Measurements from ENCODE around the gene RPS28.

RPS28 gene

DNA sequence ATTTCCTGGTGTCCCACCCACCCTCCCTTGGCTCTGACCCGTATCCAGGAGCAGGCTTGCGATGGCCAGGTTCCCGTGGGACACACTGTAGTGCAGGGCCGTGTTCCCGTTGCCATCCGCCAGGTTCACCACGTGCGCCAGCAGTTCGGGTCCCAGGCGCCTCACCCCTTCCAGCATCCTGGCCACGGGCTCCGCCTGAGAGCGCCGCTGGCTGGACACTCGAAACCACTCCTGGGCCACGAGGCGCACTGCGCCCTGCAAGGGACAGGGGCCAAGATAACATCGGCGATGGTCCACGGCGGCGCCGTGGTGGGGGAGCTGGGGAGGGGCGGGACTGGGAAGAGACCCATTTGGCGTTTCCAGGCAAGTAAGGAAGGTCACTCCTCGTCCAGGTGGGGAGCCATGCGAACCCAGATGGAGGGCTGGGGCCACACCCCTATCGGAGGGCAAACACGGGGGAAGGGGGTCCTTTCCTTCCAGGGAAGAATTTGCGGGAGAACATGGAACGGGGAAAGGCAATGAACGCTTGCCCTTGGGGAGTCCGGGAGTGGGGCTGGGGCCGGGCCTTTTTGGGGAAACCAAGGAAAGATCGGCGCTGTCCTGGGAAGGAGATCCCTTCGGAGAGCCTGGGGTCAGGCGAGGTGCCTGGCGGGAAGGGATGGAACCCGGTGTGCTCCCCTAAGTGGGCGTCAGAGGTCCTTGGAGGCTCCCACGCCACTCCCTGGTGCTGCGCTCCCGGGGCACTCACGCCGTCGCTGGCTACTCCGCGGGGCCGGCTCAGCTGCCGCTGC, 11.9 kb downstream of the RPS28 start:
- TF ChIP-seq POLR2AphosphoS5 (IDR thresholded peaks at IDR 0.05; ENCODE audit: low read depth, low read length) (no peak), POLR2A (IDR thresholded peaks at IDR 0.05; ENCODE audit: low read depth, low read length) (no peak), SPI1 (IDR thresholded peaks at IDR 0.05; ENCODE audit: low read depth, low read length) (no peak), TAF1 (IDR thresholded peaks at IDR 0.05; ENCODE audit: low read depth, low read length) (no peak), POU2F2 (IDR thresholded peaks at IDR 0.05; ENCODE audit: low read depth, low read length) (no peak), PAX5 (IDR thresholded peaks at IDR 0.05; ENCODE audit: insufficient read depth, low read length, severe bottlenecking) (no peak)
- no peak for DNase-seq (ENCODE audit: insufficient read length, low spot score)
- FAIRE-seq, result no peak

DNA sequence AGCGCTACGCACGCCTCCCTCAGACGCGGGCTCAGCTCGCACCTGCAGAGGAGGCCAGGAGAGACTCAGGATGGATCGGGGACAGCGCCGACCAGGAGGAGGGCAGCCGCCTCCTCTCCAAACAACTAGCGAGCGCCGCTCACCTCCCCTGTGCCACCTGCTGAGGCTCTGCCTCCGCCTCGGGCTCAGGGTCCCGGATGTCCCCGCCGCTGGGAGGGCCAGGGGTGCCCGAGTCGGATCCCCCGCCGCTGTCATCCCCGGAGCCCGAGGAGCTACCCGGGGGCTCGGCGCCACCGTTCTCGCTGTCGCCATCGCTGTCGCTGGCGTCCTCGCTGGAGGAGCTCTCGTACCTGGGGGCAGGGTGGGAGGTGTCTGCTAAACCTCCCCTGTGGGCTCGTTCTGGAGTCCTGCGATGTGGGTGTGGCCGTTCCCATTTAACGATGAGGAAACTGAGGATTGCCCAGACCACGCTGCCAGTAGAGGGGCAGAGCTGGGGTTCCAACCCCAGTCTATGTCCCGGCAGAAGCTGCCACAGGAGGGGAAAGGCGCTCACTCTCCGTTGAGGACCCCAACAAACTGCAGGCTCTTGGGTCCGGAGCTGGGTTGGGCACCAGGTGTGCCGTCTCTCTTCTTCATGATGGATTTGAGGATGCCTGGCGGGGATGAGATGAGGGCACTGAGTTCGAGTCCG, 12.6 kb downstream of the RPS28 start:
- DNase-seq (ENCODE audit: insufficient read length, low spot score) (no peak), FAIRE-seq (no peak)
- no peak for TF ChIP-seq POLR2AphosphoS5 (IDR thresholded peaks at IDR 0.05; ENCODE audit: low read depth, low read length)
- TF ChIP-seq TAF1 (IDR thresholded peaks at IDR 0.05; ENCODE audit: low read depth, low read length), result no peak
- TF ChIP-seq SPI1 (IDR thresholded peaks at IDR 0.05; ENCODE audit: low read depth, low read length), result no peak
- TF ChIP-seq PAX5 (IDR thresholded peaks at IDR 0.05; ENCODE audit: insufficient read depth, low read length, severe bottlenecking), result no peak
- no peak for TF ChIP-seq POLR2A (IDR thresholded peaks at IDR 0.05; ENCODE audit: low read depth, low read length)

DNA sequence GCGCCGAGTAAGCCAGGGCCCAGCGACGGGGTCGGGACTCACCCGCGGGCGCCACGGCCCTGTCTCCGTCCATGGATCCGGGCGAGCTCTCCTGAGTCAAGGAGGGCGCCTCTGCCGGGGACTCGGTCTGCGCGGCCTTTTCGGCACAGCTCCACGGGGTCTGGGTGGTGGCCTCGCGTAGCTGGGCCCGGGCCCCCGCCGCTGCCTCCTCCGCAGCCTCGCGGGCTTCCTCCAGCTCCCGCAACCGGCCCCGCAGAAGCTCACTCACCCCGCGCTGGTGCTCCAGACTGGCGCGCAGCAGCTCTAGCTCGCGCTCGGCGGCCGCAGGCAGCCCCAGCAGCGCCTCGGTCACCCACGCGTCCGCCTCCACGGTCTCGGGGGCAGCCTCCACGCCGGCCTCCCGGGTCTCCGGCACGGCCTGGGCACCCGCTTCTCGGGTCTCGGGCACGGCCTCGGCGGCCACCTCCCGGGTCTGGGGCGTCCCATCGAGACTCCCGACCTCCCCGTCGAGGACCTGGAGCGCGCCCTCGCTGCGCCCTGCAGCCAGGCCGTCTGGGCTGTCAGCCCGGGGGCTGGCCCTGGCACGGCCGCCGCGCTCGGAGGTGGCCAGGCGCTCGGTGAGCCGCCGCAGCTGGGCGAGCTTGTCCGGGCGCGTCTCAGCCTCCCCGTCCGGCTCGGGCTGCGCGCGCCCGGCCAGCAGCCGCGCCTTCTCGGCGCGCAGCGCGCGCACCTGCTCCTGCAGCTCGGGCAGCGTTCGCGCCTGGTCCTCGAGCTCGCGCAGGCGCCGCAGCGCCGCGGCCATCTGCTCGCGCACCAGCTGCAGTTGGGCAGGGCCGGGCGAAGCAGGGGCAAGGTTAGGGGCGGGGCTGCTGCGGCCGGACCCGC, 13.4 kb downstream of the RPS28 start:
- DNase-seq (ENCODE audit: insufficient read length, low spot score), result peak; percentile 75
- TF ChIP-seq TAF1 (IDR thresholded peaks at IDR 0.05; ENCODE audit: low read depth, low read length), result no peak
- no peak for TF ChIP-seq POLR2A (IDR thresholded peaks at IDR 0.05; ENCODE audit: low read depth, low read length)
- no peak for TF ChIP-seq SPI1 (IDR thresholded peaks at IDR 0.05; ENCODE audit: low read depth, low read length)
- no peak for TF ChIP-seq POLR2AphosphoS5 (IDR thresholded peaks at IDR 0.05; ENCODE audit: low read depth, low read length)
- TF ChIP-seq PAX5 (IDR thresholded peaks at IDR 0.05; ENCODE audit: insufficient read depth, low read length, severe bottlenecking), result no peak
- TF ChIP-seq POU2F2 (IDR thresholded peaks at IDR 0.05; ENCODE audit: low read depth, low read length), result no peak
- FAIRE-seq, result peak; percentile 98

DNA sequence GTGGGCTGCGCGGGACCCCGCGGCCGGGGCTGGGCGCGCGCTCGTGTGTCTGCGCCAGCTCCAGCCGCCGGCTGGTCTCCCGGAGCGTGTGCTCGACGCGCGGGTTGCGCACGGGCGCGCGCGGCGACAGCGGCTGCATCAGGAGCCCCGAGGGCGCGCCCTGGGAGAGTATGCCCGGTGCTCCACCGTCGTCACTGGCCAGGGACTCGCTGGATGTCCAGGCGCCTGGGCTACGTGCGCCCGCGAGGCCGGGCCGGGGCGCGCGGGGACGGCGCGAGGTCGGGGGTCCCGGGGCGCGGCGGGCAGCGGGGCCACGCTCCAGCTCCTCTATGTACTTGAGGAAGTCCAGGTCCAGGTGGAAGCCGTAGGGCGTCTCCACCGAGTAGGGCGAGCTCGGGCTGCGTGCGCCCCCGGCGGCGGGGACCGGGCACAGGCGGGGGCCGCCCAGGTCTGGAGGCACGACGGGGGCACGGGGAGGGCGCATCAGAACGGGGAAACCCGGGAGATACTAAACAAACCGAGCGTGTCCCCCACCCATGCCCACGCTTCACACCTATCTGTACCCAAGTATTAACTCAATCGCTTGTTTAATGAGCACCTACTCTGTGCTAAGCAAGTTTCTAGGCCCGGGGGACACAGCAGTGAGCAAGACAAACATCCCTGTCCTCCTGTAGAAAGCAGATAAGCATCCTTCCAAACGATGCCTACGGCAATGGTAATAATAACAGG, 14.2 kb downstream of the RPS28 start:
- FAIRE-seq (peak; percentile 66), DNase-seq (ENCODE audit: insufficient read length, low spot score) (no peak)
- TF ChIP-seq POLR2AphosphoS5 (IDR thresholded peaks at IDR 0.05; ENCODE audit: low read depth, low read length) (no peak), SPI1 (IDR thresholded peaks at IDR 0.05; ENCODE audit: low read depth, low read length) (no peak), PAX5 (IDR thresholded peaks at IDR 0.05; ENCODE audit: insufficient read depth, low read length, severe bottlenecking) (no peak), POU2F2 (IDR thresholded peaks at IDR 0.05; ENCODE audit: low read depth, low read length) (no peak), TAF1 (IDR thresholded peaks at IDR 0.05; ENCODE audit: low read depth, low read length) (no peak), POLR2A (IDR thresholded peaks at IDR 0.05; ENCODE audit: low read depth, low read length) (no peak)

DNA sequence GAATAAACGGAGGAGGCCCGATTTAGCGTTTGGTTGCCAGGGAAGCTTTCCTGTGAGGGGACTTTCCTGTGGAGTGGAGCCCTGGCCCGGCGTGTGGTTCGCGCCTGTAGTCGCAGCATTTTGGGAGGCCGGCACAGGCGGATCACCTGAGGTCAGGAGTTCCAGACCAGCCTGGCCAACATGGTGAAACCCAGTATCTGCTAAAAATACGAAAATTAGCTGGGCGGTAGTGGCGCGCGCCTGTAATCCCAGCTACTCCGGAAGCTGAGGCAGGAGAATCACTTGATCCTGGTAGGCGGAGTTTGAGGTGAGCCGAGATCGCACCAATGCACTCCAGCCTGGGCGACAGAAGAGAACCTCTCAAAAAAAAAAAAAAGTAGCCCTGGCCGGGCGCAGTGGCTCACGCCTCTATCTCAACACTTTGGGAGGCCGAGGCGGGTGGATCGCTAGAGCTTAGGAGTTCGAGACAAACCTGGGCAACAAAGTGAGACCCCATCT, 14.8 kb downstream of the RPS28 start:
- DNase-seq (ENCODE audit: insufficient read length, low spot score), result no peak
- no peak for FAIRE-seq
- TF ChIP-seq POU2F2 (IDR thresholded peaks at IDR 0.05; ENCODE audit: low read depth, low read length), result no peak

DNA sequence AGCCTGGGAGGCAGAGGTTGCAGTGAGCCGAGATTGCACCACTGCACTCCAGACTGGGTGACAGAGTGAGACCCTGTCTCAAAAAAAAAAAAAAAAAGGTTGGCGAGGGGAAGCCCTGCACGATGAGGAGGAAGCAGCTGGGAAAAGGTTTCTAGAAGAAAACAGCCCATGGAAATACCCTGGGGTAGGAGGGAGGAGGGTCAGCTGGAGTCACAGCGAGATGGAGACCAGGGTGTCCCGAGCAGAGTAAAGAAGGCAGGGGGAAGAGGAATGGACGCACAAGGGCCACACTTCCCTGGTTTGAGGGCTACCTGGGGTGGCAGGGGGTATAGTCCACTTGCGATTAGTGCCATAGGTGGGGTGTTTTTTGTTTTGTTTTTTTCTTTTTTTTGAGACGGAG, 15.4 kb downstream of the RPS28 start:
- DNase-seq (ENCODE audit: insufficient read length, low spot score) (no peak), FAIRE-seq (no peak)
- TF ChIP-seq POLR2AphosphoS5 (IDR thresholded peaks at IDR 0.05; ENCODE audit: low read depth, low read length) (no peak), POLR2A (IDR thresholded peaks at IDR 0.05; ENCODE audit: low read depth, low read length) (no peak), SPI1 (IDR thresholded peaks at IDR 0.05; ENCODE audit: low read depth, low read length) (no peak), TAF1 (IDR thresholded peaks at IDR 0.05; ENCODE audit: low read depth, low read length) (no peak), PAX5 (IDR thresholded peaks at IDR 0.05; ENCODE audit: insufficient read depth, low read length, severe bottlenecking) (no peak), POU2F2 (IDR thresholded peaks at IDR 0.05; ENCODE audit: low read depth, low read length) (no peak)

DNA sequence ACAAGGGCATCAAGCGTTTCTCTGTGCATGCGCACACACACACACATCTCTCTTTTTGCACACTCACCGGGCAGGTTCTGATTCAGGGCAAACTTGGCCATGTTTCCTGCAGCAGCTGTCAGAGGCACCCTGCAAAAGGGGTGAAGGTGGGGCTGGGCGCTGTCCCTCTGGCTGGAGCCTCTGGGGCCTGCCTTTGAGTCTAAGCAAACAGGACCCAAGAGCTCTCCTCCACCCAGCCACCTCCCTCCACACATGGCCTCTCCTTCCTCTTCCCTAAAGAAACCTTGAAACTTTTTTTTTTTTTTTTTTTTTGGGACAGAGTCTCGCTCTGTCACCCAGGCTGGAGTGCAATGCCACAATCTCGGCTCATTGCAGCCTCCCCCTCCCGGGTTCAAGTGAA, 16.4 kb downstream of the RPS28 start:
- no peak for FAIRE-seq
- TF ChIP-seq POLR2AphosphoS5 (IDR thresholded peaks at IDR 0.05; ENCODE audit: low read depth, low read length) (no peak), POLR2A (IDR thresholded peaks at IDR 0.05; ENCODE audit: low read depth, low read length) (no peak), POU2F2 (IDR thresholded peaks at IDR 0.05; ENCODE audit: low read depth, low read length) (no peak), PAX5 (IDR thresholded peaks at IDR 0.05; ENCODE audit: insufficient read depth, low read length, severe bottlenecking) (no peak), TAF1 (IDR thresholded peaks at IDR 0.05; ENCODE audit: low read depth, low read length) (no peak), SPI1 (IDR thresholded peaks at IDR 0.05; ENCODE audit: low read depth, low read length) (no peak)

DNA sequence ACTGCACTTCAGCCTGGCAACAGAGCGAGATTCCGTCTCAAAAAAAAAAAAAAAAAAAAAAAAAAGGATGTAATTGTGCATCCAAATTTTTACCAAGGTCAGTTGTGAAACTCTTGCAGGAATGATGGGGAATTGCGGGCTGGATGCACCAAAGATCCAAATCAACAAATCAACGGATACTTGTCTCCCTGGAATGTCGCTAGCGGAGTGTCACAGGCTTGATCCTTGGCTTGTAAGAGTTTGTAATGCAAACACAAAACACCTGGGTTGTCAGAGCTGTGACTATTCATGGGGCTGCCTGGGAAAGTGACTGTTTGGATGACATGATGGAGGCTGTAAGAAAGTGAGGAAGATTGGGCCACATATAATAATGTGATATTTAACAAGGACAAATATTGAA, 17.5 kb downstream of the RPS28 start:
- no peak for DNase-seq (ENCODE audit: insufficient read length, low spot score)
- no peak for FAIRE-seq
- TF ChIP-seq POU2F2 (IDR thresholded peaks at IDR 0.05; ENCODE audit: low read depth, low read length), result no peak
- no peak for TF ChIP-seq TAF1 (IDR thresholded peaks at IDR 0.05; ENCODE audit: low read depth, low read length)
- no peak for TF ChIP-seq POLR2AphosphoS5 (IDR thresholded peaks at IDR 0.05; ENCODE audit: low read depth, low read length)
- TF ChIP-seq SPI1 (IDR thresholded peaks at IDR 0.05; ENCODE audit: low read depth, low read length), result no peak
- TF ChIP-seq POLR2A (IDR thresholded peaks at IDR 0.05; ENCODE audit: low read depth, low read length), result no peak
- TF ChIP-seq PAX5 (IDR thresholded peaks at IDR 0.05; ENCODE audit: insufficient read depth, low read length, severe bottlenecking), result no peak

More for the DNA sequence above, 16.4 kb downstream of the RPS28 start:
- no peak for DNase-seq (ENCODE audit: insufficient read length, low spot score)

Measured in GM12891 (cell line).